HG03103 (cell line): Measurements from ENCODE around the gene PARD3.

Source experiments
- ATAC-seq: cut with Tn5 transposase; IDR thresholded peaks from one replicate; pipeline ENCODE4 v1.9.1; 2021; ENCODE audit warnings: low read depth; ENCODE audit not compliant: unreplicated experiment

Gene PARD3

DNA sequence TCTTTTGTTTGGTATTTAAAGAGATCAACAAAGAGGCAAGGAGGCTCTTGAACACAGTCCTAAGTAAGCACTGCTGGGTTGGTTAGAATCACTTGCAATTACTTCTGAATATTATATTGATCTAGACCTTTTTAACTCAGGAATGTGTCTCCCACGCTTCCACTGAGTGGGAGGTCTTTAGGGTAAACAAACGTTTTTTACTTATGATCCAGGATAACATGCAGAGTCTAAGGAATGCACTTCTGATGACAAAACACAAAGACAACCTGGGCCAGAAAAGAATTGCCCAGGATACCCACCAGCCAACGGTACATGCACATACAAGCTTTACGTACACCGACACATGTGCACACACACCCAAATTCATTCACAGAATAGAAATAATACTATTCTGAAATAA is 626.9 kb downstream of the PARD3 start:
- no peak for ATAC-seq

DNA sequence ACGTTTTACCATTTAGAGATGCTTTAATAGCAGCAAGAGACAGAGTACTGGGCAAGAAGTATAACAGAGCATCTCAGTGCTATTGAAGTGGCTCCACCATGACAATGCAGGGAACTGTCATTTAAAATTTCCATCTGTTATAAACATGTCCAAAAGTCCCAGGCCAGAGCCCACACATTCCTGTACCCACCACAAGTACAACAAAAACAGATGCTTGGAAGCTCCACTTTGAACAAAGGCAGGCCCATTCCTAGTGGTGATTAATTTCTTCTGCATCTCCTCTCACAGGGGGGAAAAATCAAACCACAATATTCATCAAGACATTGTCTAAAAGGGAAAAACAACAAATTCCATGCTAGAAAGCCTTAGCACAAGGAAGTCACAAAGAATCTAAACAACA is 627.9 kb downstream of the PARD3 start:
- no peak for ATAC-seq

DNA sequence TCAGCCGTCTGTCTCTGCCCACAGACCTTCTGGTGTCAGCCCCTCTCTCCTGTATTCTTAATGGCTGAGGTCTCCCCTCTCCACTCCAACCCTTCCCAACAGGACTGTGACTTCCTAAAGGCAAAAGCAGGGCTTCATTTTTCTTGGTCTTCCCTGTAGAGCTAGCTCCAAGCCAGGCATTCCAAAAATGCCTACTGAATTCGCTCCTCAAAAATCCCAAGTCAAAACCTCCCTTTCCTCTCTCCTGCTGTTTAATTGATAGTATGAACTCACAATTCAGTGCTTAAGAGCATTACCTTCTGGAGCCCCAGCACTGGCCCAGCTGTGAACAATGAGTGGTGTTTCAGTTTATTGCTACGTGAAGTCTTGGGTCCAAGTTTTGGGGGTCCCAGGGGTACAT is 628.4 kb downstream of the PARD3 start:
- no peak for ATAC-seq

GRCh38 chr10:34185998-34186397 is 629.1 kb downstream of the PARD3 start:
- no peak for ATAC-seq

GRCh38 chr10:34184939-34185386 is 630.1 kb downstream of the PARD3 start:
- no peak for ATAC-seq

DNA sequence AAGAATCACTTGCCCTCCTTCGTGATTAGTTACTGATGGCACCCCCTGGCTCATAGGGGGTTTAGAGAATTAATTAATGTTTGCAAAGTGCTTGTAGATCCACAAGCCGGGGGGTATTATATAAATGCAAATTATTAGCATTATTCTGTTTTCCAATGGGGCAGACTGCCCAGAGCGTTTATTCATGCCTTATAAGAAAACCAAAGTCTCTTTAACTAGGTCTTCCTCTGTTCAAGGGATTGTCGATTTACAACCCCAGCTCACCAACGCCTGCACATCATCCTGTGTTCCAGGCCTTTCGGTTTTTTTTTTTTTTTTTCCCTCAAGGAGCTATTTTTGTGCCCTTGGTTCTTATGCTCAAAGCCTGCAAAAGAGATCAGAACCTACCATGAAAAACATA is 630.7 kb downstream of the PARD3 start:
- ATAC-seq = no peak

GRCh38 chr10:34183016-34183796 is 631.9 kb downstream of the PARD3 start:
- ATAC-seq = no peak

DNA sequence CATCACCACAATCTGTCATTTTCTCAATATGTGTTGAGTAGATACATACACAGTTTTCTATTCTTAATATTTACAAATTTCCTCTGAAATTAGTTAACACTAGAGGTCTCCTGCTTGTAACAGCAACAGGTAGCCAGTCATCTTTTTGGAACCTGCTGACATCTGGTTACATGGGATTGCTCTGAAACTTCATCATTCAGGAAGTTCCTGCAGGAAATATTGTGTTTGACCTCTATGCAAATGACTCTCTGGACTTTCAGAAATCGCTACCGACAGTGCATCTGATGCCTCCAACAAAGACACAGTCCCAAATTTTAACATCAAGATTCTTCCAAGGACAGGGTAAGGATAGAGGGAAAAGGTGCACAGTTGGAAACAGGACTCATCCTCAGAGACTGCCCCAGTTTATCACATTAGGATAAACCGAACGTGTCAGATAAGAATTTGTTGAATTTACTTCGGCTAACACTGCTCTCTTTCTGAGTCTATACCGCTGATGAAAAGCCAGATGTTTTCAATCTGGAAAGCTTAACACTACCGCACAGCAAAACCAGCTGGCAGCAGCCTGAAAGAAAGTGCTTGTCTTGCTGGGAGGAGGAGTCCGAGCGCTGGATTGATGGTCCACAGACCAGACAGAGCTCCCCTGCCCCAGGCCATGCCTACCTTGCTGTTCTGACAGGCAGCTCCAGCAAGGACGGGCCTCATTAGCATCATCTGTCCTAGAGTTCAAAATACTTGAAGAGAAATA is 633.4 kb downstream of the PARD3 start:
- ATAC-seq = no peak

DNA sequence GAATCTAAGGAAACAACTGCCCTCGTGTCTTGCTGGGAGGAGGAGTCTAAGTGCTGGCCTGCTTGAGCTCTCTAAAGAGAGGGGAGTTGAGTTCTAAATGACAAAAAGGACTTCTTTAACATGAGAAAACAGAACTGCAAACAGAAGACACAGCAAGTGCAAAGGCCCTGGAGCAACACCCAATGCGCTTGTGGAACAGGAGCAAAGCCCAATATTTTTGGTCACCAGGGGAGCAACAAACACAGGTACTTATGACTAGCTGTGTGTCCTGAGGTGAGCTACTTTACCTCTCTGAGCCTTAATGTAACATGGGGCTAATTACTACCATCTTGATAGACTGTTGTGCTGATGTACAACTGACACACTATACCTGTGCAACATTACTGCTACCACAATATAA is 634.3 kb downstream of the PARD3 start:
- no peak for ATAC-seq

DNA sequence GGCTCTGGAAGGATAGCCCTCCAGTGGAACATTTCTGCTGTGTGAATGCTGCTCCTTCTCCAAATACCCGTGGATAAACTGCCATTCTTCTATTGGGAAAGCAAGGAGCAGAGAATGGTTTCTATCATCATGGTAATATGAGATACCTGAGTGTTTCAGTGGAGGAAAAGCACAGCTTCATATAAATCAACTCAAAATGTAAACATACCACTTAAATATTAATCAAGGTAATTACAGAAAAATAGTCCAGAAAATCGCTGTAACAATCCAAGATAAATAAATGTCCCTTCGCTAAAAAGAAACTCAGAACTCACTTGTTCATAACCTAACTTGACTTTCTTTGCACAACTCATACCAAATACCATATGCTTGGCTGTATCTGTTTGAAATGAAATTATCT is 635.8 kb downstream of the PARD3 start:
- ATAC-seq = no peak

DNA sequence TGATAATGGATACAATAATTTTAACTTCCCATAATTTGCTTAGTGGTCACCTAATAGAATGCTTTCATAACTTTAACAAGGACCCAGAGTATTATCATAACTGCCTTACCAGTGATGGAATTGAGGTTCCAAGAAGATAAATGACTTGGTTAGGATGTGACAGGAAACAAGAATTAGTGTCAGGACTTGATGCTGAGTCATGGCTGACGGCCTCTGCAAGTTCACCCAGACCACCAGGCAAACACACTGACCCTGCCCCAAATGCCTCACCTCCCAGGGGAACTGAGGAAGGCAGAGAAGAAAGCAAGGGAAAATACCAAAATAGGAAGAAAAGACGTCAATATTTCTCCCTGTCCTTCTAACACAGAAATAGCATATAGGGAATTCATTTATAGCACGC is 636.3 kb downstream of the PARD3 start:
- no peak for ATAC-seq

DNA sequence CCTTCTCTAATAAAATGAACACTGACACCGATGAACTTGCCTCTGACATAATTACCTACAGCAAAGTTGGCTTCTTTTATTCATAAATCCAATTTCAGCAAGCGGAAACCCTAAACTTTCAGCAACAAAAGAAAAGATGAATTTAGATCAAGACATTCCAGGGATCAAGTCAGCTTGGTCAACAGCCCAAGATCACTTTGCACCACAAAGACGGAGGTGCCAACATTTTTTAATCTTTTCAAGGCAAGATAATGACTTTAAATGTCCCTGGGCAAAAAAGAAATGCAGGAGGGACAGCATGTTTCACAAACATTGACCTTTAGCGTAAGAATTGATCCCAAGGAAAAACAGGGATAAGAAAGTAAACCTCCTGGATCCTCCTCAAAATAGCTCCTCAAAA is 636.9 kb downstream of the PARD3 start:
- no peak for ATAC-seq

GRCh38 chr10:34177445-34177844 is 637.7 kb downstream of the PARD3 start:
- no peak for ATAC-seq

- no peak for ATAC-seq
Observed at GRCh38 chr10:34176351-34176750, 638.7 kb downstream of the PARD3 start.

- ATAC-seq = no peak
Observed at GRCh38 chr10:34175121-34175520, 640.0 kb downstream of the PARD3 start.

GRCh38 chr10:34172936-34173533 is 642.1 kb downstream of the PARD3 start:
- ATAC-seq = no peak

DNA sequence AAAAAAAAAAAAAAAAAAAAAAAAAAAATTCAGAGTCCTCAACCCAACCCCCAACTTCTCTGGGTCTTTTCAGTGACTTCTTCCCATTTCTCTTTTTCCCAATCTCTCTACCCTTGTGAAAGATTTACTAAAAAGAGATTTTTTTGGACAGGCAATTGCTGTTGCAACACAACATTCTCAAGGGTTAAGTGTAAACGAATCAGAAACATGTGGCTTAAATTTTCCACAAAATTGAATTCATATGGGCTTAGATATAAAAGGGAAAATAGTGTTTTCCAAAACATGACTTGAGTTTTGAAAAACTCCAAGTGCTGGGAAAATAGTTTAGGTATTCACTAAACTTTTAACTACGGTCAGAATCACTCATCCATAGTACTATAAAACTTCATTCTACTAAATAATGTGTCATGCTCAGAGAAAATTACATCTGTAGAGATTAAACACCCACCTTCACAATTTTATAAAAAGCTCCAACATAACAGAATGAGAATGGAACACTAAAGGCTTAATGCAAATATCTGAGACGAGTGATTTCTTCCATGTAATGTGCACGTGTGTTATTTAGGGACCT is 643.1 kb downstream of the PARD3 start:
- no peak for ATAC-seq

DNA sequence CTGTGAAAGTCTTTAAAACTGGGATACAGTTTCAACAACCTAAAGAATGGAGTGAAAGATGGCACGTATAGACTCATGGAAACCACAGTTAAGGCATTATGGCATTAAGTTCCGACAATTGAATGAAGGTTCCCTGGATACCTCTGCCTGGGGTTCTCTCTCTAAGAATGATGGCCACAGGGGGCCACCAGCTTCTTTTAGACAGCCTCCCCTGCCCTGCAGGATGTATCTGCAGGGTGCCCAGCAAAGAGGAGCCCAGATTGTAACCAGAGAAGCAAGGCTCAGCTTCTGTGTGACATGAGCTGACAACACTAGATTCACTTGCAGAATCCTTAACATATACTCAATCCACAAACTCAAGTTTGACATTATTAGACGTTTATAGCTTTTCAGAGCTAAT is 645.4 kb downstream of the PARD3 start:
- no peak for ATAC-seq

- no peak for ATAC-seq
Observed at GRCh38 chr10:34169131-34169530, 646.0 kb downstream of the PARD3 start.

- ATAC-seq = no peak
Observed at GRCh38 chr10:34168439-34168838, 646.7 kb downstream of the PARD3 start.

- ATAC-seq = no peak
Observed at GRCh38 chr10:34166823-34167222, 648.3 kb downstream of the PARD3 start.
